Stimulated activated CD4-positive, alpha-beta T cell treated with anti-CD3 and anti-CD28 coated beads, Interleukin-4, amount 100 ng/mL, for 1 hour (primary cell): ENCODE results near the gene FLRT2.

Source experiments
- DNase-seq: peaks from one replicate; pipeline ENCODE4 v3.0.0-alpha.2; 2020

Gene FLRT2

GRCh38 chr14:85529803-85530574 is at the start of gene FLRT2:
Gene FLRT2 (plus strand): TSS chr14:85530144. CDS start chr14:85621515, 91,371 bp downstream.
- DNase-seq: no peak

GRCh38 chr14:85481471-85481870 is 48.5 kb upstream of the FLRT2 start:
- no peak for DNase-seq

GRCh38 chr14:85482552-85482951 is 47.4 kb upstream of the FLRT2 start:
- no peak for DNase-seq

GRCh38 chr14:85483037-85483436 is 46.9 kb upstream of the FLRT2 start:
- no peak for DNase-seq

GRCh38 chr14:85483652-85484051 is 46.3 kb upstream of the FLRT2 start:
- DNase-seq: no peak

- no peak for DNase-seq
These were observed 42.7 kb upstream of the FLRT2 start for GRCh38 chr14:85487215-85487614.

GRCh38 chr14:85501751-85502150 is 28.2 kb upstream of the FLRT2 start:
- DNase-seq: no peak

- no peak for DNase-seq
These were observed 21.1 kb upstream of the FLRT2 start for GRCh38 chr14:85508863-85509262.

GRCh38 chr14:85512451-85512850 is 17.5 kb upstream of the FLRT2 start:
- DNase-seq: no peak

- DNase-seq: no peak
These were observed 15.5 kb upstream of the FLRT2 start for GRCh38 chr14:85514487-85514886.

GRCh38 chr14:85516239-85517113 is 13.5 kb upstream of the FLRT2 start:
- no peak for DNase-seq

GRCh38 chr14:85517114-85517688 is 12.7 kb upstream of the FLRT2 start:
- DNase-seq: no peak

- DNase-seq: no peak
These were observed 10.2 kb upstream of the FLRT2 start for GRCh38 chr14:85519661-85520305.

GRCh38 chr14:85520581-85520980 is 9.4 kb upstream of the FLRT2 start:
- no peak for DNase-seq

- DNase-seq: no peak
These were observed 6.3 kb upstream of the FLRT2 start for GRCh38 chr14:85523624-85524023.

- DNase-seq: no peak
These were observed 2.9 kb upstream of the FLRT2 start for GRCh38 chr14:85527006-85527405.

- no peak for DNase-seq
These were observed 2.4 kb upstream of the FLRT2 start for GRCh38 chr14:85527445-85528035.

- DNase-seq: no peak
These were observed 1.7 kb upstream of the FLRT2 start for GRCh38 chr14:85528080-85528896.

- DNase-seq: no peak
These were observed 880 bp upstream of the FLRT2 start for GRCh38 chr14:85528897-85529631.

GRCh38 chr14:85530626-85531025 is 682 bp downstream of the FLRT2 start:
- no peak for DNase-seq

- DNase-seq: no peak
These were observed 1.2 kb downstream of the FLRT2 start for GRCh38 chr14:85531141-85531586.
